Measurements from ENCODE around the gene AEBP1. TPM values are rescaled to one million over a fixed set of nuclear protein-coding genes. Genes with fewer than 3 reads are reported as not detected.

Gene AEBP1
- total RNA-seq, 1 donor from 2014 or later = 9.4 TPM

Other genes with a start within 250 kb of the AEBP1 start
- gene MRPS24, start 234.8 kb upstream of the AEBP1 start, total RNA-seq = 70.8 TPM
- 18.0 TPM for gene URGCP, start 197.7 kb upstream of the AEBP1 start, total RNA-seq
- gene UBE2D4, start 177.9 kb upstream of the AEBP1 start, total RNA-seq = 17.7 TPM
- gene SPDYE1, start 106.4 kb upstream of the AEBP1 start, total RNA-seq = not detected
- gene DBNL, start 59.6 kb upstream of the AEBP1 start, total RNA-seq = 38.9 TPM
- gene PGAM2, start 38.8 kb upstream of the AEBP1 start, total RNA-seq = not detected
- gene POLM, start 21.8 kb upstream of the AEBP1 start, total RNA-seq = 21.0 TPM
- gene POLD2, start 19.2 kb downstream of the AEBP1 start, total RNA-seq = 78.3 TPM
- not detected for gene MYL7, start 37.0 kb downstream of the AEBP1 start, total RNA-seq
- 1.7 TPM for gene GCK, start 85.1 kb downstream of the AEBP1 start, total RNA-seq
- 19.9 TPM for gene YKT6, start 96.6 kb downstream of the AEBP1 start, total RNA-seq
- gene CAMK2B, start 221.2 kb downstream of the AEBP1 start, total RNA-seq = 5.0 TPM

Measured in left lobe of liver (tissue), 1 donor.